Ovary (tissue), 3 donors: ENCODE results near the gene CTNNBIP1.

Source experiments
- POLR2A ChIP-seq: fragments of 450-650 bp; IDR thresholded peaks from one replicate; pipeline ENCODE4 v1.6.1; 2017; ENCODE audit warnings: antibody characterized with exemption, mild to moderate bottlenecking, moderate library complexity
- TF ChIP-seq, protein P1 (sequence below), 3 donors: fragments of 450-650 bp in 2 of 3; fragments of 200-600 bp in 1 of 3; IDR thresholded peaks; one replicate each; pipeline versions ENCODE4 v1.5.1 to v1.8.0; 2016 to 2022; ENCODE audit warnings: antibody characterized with exemption in 3 of 3, mild to moderate bottlenecking in 1 of 3
- donor health status: DM: no; HTN: no; CAD: no.

DNA sequence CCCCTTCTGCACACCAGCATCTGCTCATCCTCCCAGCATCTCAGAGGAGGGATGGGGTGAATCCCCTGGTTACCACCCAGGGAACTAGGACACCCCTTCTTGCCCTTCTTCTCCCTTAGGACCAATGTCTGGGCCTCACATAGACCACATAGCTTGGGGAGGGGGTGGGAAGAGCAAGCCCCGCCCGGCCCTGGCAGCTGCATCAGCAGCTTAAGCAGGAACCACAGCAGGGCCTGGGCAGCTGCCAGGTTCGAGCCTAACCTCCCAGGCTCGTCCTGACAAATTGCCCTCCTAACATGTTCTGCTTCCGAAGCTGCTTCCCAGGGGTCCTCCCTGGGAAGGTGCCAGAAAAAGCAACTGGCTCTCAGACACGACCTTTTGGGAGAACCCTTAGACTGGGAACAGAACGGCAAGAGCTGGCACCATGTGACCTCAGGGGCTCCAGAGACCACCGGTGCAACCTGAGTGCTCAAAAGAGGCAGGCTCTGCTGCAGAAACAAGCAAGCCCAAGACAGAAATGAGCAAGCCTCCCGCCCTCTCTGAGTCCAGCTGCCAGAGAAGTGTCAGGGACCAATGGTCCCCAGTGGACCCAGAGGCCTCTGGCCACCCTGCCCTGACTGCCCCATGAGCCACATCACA is 67.9 kb downstream of the CTNNBIP1 start:
- TF ChIP-seq POLR2A, result no peak
- TF ChIP-seq, protein P1, sequence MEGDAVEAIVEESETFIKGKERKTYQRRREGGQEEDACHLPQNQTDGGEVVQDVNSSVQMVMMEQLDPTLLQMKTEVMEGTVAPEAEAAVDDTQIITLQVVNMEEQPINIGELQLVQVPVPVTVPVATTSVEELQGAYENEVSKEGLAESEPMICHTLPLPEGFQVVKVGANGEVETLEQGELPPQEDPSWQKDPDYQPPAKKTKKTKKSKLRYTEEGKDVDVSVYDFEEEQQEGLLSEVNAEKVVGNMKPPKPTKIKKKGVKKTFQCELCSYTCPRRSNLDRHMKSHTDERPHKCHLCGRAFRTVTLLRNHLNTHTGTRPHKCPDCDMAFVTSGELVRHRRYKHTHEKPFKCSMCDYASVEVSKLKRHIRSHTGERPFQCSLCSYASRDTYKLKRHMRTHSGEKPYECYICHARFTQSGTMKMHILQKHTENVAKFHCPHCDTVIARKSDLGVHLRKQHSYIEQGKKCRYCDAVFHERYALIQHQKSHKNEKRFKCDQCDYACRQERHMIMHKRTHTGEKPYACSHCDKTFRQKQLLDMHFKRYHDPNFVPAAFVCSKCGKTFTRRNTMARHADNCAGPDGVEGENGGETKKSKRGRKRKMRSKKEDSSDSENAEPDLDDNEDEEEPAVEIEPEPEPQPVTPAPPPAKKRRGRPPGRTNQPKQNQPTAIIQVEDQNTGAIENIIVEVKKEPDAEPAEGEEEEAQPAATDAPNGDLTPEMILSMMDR (IDR thresholded peaks at IDR 0.05), result no peak
